NCI-H2227 treated with DMSO at 0.1 percent for 48 hours (cell line): ENCODE results near the gene S100B.
"Not testable (repeated sequence)": the region's sequence is repeated elsewhere in the genome, so short reads cannot be mapped to it uniquely, and the experiment has no call there.

Source experiments
- DNase-seq: peaks from one replicate; lab custom pipeline; 2025; lab: John Stamatoyannopoulos, UW

S100B gene

DNA sequence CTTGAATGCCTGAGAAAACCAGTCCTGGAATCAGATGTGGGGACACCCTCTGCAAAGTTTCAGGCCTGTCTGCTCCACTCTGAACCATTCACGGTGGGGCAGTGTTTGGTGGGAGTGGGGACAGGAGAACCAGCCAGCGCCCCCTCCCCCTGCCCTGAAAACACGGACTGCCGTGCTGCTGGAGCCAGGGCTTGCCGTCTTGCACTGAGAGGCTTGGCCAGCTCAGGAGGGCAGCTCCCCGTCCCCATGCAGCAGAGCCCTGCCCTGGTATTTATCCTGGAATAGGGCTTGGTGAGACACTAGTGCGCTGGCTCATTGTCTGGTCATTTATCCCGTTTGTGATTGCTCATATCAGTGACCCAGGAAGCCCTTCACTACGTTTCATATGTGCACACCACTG lies 3.9 kb downstream of the S100B start:
- DNase-seq, result no peak

GRCh38 chr21:46600305-46600704 lies 4.6 kb downstream of the S100B start:
- DNase-seq, result no peak

DNA sequence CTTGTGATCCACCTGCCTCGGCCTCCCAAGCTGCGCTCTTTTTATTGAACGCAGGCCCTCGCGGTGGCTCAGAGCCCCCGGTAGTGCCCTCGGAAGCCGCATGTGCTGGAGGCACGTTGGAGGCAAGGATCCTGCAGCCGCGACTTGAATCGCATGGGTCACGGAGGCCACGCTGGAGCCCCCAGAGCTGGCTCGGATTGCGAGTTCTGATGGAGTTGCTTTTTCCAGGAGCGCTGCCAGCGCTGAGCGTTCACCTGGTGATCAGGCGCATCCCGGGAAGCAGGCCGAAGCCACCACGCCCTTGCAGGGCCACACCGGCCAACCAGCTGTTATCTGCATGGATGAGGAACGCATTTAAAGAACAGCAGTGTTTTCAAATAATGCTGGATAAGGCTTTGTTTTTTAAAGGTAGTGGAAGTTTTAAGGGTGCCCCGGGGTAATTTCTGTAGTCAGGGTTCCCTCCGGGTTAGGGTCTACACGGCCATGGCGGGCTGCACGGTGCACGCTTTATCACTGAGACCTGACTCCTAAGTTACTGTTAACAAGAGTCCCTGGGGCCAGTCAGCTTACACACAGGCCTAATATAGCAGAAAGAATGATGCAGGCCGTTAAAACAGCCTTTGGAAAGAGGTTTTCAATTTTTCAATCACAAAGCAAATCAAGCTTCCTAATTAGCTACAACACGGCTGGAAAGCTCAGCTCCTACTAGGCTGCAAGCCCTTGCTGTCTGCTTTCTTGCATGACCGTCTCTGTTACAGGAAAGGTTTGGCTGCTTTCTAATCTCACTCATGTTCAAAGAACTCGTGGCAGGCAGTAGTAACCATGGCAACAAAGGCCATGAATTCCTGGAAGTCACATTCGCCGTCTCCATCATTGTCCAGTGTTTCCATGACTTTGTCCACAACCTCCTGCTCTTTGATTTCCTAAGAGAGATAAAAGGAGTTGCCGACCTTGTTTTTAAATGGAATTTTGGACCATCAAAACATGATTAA lies 6.0 kb downstream of the S100B start:
- DNase-seq, result peak; percentile 8

- no peak for DNase-seq
These were observed 7.0 kb downstream of the S100B start for GRCh38 chr21:46597896-46598343.

DNA sequence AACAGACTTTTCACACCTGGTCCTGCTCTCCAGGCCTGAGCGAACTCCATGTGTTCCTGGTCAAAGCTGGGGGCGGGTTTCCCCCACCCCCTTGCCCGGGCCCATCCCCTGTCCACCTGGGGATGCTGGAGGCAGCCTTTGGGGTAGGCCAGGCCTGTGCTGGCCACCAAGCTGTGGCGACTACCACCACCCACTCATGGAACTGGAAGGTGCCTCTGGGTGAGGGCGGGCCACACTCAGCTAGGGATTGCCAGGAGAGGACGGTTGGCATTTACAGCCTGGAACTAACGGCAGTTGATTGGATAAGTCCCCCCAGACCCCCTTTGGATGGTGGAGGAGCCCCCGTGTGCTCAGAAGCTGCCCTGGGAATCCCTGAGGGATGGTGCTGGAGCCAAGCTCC lies 7.9 kb downstream of the S100B start:
- DNase-seq, result no peak

DNA sequence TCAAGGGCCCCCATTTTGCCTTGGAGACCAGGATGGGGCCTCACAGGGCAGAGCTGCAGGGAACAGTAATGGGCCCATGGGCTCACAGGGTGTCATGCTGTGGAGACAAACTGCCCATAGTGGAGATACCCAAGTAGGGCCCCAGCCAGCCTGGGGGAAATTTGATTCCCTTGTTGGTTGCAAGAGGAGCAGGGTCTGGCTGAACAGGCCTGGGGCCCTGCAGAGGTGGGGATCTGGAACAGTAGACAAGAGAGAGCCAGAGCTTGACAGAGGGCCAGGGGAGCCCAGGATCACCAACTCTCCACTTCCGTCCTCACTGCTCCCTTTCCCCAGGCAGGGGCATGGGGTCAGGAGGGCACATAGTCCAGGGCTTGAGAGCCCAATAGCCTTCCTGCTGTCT lies 8.7 kb downstream of the S100B start:
- DNase-seq, result no peak

DNA sequence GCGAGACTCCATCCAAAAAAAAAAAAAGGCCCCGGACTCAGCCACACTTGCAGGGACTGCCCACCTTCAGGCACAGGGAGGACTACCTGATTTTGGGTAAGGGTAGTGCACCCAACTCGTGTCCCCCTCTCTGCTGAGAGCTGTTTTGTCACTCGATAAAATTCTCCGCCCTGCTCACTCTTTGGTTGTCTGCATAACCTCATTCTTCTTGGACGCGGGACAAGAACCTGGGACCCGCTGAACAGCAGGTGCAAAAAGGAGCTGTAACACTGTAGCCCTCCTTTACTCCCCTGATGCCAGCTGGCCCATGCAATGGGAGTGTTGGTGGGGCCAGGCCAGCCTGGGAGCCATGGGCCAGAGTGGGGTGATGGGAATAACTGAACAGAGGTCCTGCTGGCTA lies 10.6 kb downstream of the S100B start:
- DNase-seq, result no peak

- no peak for DNase-seq
These were observed 19.5 kb downstream of the S100B start for GRCh38 chr21:46585191-46585953.

GRCh38 chr21:46581780-46582307 lies 23.0 kb downstream of the S100B start:
- DNase-seq, result no peak

DNA sequence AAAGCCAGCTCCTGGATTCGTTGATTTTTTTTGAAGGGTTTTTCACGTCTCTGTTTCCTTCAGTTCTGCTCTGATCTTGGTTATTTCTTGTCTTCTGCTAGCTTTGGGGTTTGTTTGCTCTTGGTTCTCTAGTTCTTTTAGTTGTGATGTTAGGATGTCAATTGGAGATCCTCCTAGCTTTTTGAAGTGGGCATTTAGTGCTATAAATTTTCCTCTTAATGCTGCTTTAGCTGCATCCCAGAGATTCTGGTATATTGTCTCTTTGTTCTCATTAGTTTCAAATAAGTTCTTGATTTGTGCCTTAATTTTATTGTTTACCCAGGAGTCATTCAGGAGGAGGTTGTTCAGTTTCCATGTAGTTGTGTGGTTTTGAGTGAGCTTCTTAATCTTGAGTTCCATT lies 25.5 kb downstream of the S100B start:
- not testable (repeated sequence) for DNase-seq

GRCh38 chr21:46577786-46578185 lies 27.1 kb downstream of the S100B start:
- not testable (repeated sequence) for DNase-seq

- no peak for DNase-seq
These were observed 32.0 kb downstream of the S100B start for GRCh38 chr21:46572850-46573249.

DNA sequence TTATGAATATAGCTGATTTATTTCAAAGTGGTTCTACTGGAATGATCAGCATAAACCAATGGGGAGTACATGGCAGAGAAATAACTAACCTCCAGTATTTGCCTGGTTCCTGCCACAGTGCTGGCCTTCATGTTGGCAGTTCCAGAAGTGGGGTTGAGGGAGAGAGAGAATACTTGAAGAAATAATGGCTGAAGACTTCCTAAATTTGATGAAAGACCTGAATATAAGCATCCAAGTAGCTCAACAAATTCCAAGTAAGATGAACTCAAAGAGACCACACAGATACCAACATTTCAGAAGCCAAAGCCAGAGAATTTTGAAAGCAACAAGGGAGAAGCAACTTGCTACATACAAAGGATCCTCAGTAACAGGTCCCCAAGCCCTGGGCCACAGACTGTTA lies 34.3 kb downstream of the S100B start:
- DNase-seq, result no peak

DNA sequence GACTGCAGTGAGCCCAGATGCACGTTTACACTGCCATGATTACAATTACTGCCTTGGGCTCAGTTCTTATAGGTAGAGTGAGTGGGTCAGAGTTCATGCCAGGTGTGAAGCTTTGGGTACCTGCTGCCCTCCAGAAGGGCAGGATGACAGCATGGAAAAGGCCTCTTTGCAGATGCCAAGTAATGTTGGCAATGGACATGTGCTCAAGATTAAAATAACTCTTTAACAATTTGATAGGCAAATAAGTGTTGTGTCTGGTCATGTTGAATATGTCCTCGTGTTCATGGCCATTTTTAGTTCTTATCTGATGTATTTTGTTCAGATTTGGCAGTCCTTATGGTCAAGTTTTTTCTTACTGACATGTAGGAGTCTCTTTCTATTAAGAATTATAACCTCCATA lies 34.8 kb downstream of the S100B start:
- DNase-seq, result no peak

GRCh38 chr21:46569081-46569480 lies 35.8 kb downstream of the S100B start:
- no peak for DNase-seq

GRCh38 chr21:46568562-46568961 lies 36.3 kb downstream of the S100B start:
- no peak for DNase-seq

DNA sequence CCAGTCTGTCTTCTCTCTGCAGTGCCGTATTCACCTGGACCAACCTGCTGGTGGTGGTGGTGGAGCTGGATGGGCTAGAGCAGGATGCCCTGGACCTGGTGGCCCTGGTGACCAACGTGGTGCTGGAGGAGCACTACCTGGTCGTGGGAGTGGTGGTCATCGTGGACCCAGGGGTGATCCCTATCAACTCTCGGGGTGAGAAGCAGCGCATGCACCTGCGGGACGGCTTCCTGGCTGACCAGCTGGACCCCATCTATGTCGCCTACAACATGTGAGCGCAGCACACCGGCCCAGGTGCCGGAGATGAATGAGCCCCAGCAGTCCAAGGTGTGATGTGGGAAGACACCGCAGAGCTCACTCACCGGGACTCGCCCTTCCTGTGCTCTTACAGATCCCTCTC lies 37.5 kb downstream of the S100B start:
- no peak for DNase-seq

DNA sequence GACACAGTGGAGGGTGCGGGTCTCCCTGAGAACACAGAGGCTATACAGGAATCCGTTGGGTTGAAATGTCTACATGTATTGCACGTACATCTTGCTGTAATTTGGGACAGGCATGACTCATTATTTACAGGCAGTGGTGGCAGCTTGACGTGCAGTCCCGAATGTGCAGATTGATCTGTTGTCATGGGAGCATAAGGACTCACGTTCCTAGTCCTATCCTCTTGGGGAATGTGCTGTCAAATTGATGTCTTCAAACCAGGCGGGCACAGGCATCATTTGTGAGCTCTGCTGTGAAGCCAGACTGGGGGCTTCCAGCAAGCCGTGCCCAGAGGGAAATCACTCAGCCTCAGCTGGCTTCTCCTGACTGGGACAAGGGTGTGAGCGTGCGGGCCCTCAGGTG lies 40.5 kb downstream of the S100B start:
- no peak for DNase-seq

GRCh38 chr21:46562964-46563607 lies 41.8 kb downstream of the S100B start:
- DNase-seq, result no peak

DNA sequence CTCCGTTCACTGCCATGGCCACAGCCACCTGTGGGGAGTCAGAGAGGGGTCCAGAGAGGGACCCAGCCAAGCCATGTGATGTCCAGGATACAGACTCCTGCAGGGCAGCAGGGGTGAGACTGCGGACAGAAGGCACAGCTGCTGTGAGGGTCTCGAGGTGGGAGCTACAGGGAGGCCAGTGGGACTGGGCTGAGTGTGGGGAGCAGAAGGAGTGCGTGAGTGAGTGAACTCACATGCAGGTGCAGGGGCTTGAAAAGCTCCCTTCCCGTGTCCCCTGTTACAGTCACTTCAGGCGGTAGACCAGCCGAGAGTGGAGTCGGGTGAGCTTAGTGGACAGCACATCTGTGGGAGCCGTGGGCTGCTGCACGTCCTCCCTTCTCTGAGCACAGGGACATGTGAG lies 42.4 kb downstream of the S100B start:
- DNase-seq, result no peak

DNA sequence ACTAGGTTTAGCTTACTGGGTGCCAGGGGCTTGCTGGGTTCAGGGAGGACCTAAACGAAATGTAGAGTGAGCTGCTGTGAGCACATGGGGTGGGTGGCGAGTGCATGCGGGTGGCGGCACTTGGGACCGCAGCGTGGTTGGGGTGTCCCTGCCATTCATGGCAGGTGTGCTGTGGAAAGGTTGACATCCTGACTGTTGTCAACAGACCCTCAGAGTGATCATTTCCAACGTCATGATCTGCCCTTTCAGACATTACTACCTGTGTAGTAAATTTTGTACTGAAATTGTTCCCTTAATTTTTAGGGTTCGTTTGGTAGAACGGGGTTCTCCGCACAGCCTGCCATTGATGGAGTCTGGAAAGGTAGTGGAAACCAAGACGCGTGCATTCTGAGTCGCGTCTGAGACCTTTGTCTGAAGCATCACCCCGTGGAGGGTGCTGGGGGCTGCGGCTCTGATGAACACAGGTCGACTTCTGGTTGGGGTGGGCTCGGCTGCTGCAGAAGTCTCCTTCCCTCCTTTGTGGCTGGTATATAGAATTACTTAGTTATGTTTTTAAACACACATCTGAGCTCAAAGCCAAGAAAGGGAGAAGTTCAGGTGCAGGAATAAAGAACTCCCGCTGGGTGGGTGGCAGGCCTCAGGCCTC lies 43.3 kb downstream of the S100B start:
- no peak for DNase-seq
